Activated CD4-positive, CD25-positive, alpha-beta regulatory T cell treated with anti-CD3 and anti-CD28 coated beads, Interleukin-2, amount 50 U/mL, for 24 hours (primary cell): ENCODE data around the gene TSNAX.

Experiments used
- ATAC-seq, 2 donors: fragments of 150-1000 bp; cut with Tn5 transposase; one replicate each; pipeline ENCODE4 v1.10.0; 2021; ENCODE audit warnings: mild to moderate bottlenecking in 1 of 2, moderate library complexity in 1 of 2

The TSNAX gene

DNA sequence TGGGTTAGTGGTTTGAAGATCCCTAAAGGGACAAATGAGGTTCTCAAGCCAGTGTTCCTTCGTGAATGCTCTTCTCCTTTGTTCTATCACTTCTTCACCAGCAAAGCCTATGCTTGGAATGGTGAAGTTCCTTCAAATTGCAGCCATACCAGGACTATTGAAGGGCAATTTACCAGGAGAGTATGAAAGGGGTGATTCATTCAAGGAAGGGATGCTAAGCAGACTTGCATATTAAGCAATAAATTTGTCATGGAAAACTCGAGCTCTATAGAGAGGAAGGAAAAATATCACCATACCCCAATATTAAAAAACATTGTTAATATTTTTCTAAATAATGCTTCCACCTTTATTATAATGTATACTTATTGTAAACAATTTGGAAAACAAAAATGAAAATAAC is 9.3 kb upstream of the TSNAX start:
- ATAC-seq, result no peak

DNA sequence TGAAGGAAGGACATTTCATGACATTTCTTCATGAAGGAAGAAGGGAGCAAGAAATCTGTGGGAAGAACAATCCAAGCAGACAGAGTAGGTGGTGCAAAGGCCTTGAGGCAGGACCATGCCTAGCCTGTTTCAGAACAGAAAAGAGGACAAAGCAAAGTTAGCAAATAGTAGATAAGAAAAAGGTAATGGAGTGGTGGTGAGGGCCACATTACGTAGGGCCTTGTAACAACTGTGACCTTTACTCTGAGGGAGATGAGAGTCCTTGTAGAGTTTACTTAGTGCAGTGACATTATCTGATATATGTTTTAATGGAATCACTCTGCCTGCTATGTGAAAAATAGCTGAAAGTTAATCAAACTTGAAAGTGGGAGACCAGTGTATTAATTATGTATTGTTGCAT is 6.4 kb upstream of the TSNAX start:
- no peak for ATAC-seq

DNA sequence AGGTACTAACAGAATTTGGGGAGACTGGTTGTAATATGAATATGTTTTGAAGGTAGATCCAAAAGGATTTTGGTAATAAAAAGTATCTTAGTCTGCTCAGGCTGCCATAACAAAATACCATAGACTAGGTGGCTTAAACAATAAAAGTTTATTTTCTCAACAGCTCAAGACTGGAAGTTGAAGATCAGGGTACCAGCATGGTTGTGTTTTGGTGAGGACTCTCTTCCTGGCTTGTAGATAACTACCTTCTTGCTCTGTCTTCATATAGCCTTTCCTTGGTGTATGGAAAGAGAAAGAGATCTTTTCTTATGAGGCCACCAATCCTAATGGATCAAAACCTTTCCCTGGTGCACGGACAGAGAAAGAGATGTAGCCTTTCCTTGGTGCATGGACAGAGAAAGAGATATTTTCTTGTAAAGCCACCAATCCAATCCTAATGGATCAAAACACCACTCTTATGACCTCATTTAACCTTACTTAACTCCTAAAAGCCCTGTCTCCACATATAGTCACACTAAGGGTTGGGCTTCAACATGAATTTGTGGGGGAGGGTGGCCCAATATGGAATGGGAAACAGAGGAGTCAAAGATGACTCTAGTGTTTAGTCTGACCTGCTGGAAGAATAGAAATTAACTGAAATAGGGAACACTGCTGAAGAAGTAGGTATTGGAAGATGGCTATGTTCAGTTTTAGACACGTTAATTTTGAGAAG is 5.4 kb upstream of the TSNAX start:
- no peak for ATAC-seq

DNA sequence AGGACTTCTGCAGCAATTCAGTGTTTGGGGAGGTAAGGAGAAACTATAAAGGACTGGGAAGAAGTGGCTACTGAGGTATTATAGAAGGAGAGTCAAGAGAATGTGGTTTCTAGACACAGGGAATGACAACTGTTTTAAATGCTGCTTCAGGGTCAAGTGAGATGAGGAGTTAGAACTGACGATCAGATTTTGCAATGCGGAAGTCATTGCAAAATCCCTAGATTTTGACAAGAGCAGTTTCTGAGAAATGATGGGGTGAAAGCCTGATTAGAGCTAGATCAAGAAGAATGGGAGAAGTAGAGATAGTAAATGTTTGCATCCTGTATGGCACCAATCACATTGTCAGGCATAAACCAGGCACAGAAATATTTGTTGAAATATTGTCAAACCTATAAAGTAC is 4.7 kb upstream of the TSNAX start:
- no peak for ATAC-seq

DNA sequence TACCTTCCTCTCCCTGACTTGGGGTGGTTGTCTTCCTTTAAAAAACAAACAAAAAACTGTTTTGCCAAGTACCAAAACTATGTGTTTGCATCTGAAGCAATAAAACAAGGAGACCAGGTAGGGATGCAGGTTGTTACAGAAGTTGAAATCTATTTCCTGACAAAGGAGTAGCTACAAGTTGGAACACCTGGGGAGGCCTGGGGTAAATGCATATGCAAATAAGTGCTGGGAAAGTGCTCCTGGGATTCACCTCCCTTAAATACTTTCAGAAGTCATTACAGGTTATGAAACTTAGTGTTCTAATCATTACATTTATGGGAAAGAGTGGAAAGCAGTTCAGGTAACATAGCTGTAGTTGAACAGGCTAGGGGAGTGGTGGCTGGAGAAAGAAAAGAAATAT is 1.9 kb upstream of the TSNAX start:
- ATAC-seq, result no peak

DNA sequence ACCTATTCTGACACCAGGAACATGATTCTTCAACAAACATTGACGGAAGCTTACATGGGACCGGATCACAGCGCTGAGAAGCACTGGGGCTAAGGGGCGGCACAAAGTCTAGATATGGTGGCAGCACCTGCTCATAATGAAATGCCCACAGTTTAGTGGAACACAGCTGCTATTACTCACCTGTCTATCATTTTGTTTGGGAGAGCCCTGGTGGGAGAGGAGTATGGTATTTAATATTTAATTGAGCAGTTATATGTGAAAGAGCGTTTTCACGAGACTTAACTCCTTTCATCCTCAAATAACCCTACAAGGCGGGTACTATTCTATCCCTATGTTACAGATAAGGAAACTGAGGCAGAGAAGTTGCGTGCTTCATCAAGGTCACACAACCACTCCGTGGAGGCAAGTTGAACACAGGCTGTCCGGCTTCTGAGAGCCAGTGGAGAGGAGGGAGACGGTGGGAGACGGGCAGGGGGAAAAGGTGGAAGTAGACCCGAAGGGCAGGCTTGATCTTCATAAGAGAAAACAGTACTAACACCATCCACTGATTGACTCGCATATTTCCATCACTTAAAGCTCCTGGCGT is 790 bp upstream of the TSNAX start:
- ATAC-seq, result peak; percentile 2 to 5

DNA sequence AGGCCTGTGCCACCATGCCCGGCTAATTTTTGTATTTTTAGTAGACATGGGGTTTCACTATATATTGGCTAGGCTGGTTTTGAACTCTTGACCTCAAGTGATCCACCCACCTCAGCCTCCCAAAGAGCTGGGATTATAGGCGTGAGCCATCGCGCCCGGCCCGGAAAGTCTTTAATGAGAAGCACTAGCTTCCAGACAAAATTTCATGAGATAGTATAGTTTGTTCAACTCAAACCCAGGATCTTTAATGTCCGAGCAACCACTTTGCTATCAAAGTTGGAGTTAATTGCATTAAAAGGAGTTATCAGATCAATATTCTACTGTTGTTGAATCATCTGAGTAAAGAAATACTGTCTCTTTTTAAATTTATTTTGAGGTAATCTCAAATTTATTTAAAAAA is 4.8 kb downstream of the TSNAX start:
- ATAC-seq, result no peak

DNA sequence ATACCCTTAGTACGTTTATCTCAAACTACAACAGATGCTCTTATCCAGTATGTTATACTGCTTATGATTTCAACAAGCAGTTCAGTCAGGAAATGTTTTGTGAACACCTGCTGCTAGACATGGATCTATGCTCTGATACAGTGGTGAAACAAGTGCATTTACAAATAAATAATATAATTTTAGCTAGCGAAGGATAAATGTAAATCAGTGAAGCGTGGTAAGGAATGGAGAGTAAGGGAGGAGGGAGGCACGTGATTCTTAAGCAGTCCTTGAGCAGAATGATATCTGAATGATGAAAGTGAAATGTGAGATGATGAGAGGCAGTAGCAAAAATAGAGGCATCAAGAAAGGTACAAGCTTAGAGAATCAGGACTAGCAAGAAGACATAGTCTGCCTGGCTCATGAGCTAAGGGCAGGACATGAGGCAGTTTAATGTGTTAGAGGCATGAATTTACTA is 6.3 kb downstream of the TSNAX start:
- no peak for ATAC-seq

DNA sequence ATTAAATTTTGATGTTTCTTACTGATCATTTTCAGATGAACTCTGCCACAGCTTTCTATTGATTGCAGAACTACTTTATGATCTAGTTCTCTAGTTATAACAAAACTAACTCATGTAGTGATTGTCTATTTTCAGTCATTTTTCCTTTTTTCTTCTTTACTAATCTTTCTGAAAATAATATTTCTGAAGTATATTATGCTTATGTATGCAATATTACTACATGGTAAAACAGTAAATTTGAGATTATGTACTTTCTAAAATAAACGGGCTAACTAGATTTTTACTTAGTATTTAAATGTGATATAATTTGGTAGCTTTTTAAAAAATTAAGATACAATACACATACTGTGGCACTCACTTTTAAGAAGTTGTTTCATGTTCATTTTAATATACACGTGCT is 7.6 kb downstream of the TSNAX start:
- ATAC-seq, result no peak

DNA sequence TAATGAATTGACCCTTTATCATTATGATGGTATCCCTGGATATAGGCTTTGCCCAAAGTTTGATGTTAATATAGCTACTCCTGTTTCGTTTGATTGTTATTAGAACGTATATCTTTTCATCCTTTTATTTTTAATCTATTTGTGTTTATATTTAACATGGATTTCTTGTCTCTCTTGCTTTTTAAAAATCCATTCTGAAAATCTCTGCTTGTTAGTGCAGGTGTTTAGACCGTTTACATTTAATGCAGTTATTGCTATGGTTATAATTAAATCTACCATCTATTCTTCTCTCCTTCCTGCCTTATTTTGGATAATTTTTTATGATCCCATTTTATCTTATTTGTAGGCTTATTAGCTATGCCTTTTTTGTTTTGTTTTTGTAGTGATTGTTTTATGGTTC is 12.4 kb downstream of the TSNAX start:
- ATAC-seq, result no peak

DNA sequence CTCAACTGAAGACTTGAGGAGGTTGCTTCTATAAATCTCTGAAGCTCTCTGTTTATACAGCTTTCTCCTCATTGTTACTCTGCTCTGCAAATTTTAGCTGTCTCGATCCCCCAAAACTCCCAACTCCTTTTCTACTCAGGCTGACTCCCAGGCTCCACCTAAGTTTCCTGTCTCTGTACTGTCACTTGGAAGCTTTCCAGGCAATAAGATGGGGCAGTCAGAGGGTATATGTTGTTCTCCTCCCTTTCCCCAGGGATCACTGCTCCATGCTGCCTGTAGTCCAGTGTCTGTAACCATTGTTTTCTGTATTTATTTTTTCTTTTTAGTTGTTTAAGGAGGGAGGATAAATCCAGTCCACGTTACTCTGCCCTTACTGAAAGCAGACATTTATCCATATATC is 13.4 kb downstream of the TSNAX start:
- ATAC-seq, result no peak

DNA sequence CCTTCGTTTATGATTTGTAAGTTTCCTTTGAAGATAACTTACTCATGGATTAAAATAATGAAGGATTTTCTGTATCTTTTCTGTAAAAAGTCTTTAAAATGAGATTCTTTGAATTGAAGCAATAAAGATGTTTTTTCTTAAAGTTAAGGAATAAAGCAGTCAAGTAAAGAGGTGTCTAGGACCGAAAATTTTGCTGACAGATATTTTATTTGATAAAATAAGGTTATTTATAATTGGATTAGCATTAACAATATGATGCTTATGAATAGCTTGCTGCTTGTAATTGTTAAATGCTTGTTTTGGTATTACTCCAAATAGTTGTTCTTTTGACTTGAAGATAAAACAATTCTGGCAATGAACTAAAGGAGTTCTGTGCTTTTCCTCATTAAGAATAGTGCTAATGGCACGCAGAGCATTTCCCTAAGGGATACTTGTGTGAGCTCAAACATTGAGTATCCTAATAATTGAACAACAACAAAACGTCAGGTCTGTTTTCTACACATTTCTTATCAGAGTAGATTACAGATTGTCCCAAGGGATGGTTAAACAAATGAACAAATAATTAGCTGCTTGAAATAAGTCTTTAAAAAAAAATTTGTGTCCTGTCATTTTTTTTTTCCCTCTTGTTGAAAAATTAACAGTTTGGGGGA is 16.6 kb downstream of the TSNAX start:
- no peak for ATAC-seq

DNA sequence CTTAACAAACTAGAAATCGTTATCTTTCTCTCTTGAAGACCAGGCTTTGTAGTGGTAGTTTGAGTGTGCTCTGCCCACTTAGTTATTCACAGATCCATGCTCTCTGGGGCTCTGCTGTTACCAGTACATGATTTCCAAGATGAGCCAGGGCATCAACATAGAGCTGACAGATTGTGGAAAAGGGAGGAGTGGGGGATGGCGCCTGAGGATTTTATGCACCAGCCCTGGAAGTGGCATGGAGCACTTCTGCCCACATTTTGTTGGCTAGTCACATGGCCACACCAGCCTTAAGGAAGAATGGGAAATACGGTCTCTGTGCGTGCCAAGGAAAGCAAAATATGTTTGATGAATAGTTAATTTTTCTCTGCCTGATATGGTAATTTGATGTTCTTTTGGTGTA is 18.2 kb downstream of the TSNAX start:
- ATAC-seq, result no peak

DNA sequence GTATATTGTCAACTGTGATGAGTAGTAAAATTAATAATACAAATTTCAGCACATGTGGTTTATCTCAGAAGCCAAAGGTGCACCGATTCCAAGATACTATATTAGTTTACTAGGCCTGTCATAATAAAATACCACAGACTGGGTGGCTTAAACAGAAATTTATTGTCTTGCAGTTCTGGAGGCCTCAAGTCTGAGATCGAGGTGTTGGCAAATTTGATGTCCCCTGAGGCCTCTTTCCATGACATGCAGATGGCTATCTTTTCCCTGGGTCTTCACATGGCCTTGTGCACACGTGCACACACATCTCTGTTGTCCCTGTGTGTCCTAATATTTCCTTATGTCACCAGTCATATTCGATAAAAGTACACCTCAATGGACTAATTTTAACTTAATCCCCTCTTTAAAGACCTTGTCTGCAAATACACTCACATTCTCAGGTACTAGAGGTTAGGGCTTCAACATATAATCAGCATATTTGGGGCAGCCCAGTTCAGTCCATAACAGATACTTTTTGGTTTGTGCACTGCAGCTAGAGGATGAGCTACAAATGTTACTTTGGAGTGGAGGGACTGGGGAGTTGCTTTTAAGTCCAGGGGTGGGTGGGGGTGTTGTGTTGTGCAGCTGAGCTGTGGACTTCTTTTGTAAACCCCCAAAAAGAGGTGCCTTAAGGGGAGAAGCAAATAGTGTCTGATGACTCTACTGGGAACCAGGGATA is 21.4 kb downstream of the TSNAX start:
- no peak for ATAC-seq

DNA sequence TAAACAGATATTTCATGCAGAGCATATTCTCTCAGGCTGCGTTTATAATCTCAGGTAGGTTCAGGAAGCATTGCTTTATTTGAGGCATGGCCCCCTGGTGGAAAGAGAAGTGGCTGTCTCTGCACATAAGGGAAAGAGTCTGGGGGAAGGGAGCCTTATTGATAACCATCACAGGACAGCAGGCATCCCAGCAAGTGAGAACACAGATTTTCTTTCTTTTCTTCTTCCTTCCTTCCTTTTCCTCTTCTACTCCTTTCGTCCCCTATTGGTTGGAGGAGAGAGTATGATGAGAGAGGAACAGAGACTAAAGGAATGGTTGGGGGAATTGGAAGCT is 21.9 kb downstream of the TSNAX start:
- ATAC-seq, result no peak

DNA sequence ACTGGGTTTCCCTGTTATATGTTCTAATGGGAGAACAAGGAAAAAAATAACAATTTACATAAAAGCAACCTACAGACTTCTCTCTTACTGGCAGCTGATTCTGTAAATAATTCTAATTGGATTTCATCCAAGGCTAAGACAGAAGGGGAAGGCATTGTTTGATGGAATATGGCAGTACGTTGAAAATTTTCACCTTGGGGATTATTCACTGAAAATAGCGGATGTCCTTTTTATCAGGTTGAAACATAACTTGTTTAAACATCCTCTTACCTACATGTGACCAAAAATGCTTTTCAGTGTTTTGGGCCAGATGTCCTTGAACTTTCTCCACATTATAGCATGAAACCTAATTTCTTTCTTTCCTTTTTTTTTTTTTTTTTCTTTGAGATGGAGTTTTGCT is 24.9 kb downstream of the TSNAX start:
- no peak for ATAC-seq

DNA sequence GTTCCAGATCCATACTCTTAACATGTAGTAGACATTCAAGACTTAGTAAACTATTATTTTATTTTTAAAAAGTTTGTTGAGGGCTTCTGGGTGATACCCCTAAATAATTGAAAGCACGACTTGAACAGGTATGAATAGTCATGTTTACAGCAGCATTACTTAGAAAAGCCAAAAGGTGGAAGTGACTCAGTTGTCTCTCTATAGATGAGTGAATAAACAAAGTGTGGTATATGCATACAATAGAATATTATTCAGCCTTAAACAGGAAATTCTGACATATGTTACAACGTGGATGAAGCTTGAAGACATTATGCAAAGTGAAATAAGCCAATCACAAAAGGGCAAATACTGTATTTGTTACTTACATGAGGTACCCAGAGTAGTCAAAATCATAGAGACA is 26.5 kb downstream of the TSNAX start:
- ATAC-seq, result peak; percentile 88 to 93

DNA sequence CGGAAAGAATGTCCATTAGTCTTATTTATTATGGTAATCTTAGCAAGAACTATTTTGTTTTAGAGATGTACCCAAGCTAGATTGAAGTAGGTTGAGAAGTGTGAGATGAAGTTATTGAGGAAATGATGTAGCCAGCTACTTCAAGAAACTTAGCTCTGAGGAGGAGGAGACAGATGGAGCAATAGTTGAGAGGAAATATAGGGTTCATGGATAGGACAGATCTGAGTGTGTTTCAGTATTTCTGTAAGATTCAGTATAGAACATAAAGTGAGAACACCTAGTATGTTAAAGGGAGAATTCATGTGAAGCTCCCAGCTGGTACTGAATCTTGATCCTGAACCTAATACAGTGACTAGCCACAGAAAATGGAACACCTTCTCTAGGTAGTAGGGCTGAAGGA is 28.9 kb downstream of the TSNAX start:
- ATAC-seq, result no peak

DNA sequence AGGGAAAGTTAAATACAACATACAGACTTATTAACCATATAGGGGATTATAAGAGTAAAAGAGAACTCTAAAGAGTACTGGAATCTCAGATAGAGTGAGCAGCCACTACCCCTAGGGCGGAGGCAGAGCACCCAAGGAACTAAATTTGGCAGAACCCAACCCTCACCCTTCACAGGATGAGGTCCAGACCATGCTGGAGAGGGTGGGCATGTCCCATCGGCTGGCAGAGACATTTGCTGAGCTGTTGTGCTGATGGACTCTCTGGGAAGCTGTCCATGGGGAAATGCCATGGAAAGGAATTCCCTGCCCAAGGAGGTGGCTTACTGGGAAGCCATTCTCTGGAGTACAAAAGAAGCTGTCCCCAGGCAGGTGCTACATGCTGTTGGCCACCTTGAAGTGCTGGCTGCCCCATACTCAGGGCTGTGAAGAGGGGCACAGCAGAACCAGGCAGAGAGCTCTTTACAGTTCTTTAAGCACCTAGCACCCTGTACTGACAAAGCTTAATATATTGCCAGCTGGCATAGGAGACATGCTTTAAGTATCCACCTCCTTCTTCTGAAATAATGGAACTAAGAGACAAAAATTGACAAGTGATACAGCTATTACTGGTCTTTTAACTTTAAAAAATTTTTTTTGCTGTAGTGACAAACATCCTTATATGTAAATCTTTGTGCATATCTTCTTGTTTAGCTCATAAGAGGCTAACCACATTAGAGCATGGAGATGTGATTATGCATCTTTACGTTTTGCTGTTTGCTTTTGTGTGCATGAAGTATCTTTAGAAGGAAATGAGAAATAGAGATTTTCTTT is 29.6 kb downstream of the TSNAX start:
- peak in 1 of 2 donors; percentile 15 for ATAC-seq

DNA sequence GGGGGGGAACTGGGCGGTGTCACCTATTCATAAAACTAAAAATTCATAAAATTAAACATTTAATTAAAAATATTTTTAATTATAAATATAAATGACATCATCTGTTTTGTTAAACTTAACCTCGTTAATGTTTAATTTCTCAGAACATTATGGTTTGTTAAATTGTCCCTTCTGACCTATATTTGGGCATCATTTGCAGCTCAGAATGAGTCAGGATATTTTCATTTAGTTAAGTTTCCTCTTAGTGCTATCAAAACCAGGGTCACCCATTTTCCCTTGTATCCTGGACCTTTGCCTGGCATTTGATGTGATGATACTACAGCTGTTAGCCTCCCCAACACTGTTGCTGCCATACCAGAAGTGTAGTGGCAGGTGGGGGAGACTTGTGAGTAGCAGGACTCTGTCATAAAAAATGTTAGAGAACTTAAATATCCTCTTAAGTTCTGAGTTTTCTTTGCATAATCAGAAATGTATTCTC is 30.3 kb downstream of the TSNAX start:
- no peak for ATAC-seq

DNA sequence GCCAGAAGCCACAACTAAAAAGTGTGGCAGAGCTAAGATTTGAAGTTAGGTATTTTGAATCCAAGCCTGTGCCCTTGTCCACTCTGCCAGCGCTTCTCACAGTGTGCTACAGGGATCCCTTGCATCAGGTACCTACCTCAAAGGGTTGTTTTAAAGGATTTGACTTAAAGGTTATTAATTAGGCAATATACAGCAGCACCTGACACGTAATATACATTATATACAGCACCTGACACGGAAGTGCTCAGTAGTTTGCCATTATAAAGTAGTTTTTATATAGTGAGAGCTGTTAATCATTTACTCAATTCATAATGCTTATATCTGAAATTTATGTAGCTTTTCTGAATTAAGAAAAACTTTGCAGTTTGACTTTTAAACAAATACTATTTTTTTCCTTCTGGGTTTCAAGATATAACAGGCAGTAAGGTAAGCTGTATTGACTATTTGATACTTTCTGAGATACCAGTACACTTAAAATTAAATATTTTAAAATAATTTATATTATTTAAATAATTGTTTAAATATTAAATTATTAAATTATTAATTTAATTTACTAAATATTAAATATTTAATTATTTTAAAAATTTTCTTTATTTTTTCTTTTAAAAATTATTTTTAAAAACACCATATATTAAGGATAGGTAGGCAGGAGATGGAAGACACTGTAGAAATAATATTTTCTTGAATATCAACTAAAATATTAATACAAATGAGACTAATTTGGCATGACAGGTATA is 33.3 kb downstream of the TSNAX start:
- no peak for ATAC-seq

DNA sequence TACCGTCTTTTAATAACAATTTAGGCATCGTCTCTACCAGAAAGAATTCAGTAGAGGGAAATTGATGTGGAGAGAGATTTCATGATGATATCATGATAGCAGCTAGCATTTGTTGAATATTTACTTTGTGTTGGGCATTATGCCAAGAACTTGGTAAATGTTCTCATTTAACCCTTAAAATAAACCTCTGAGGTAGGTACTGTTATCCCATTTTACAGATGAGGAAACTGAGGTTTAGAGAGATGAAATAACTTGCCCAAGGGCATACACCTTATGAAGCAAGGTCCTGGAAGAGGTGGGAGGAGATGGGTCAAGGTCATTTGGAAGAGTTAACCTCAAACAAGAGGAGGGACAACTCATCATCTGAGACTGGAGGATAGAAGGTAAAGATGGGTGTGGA is 34.8 kb downstream of the TSNAX start:
- ATAC-seq, result no peak
